HepG2 (cell line): ENCODE data around the gene ME3. TPM values are rescaled to one million over a fixed set of nuclear protein-coding genes. Genes with fewer than 3 reads are reported as not detected.

ENCODE experiments used
- AKAP8 ChIP-seq: sonication (generic); formaldehyde crosslinking; IDR thresholded peaks from 2 replicates; pipeline ENCODE4 v1.5.1; 2020; ENCODE audit warnings: mild to moderate bottlenecking, missing genetic modification reagents
- CSRNP2 ChIP-seq: sonication (generic); formaldehyde crosslinking; conservative IDR thresholded peaks from 2 replicates; pipeline ENCODE4 v1.8.0; 2022; ENCODE audit warnings: low read depth, missing genetic modification reagents
- DNMT3B ChIP-seq: conservative IDR thresholded peaks from 2 replicates; pipeline ENCODE4 v1.6.1; 2016; ENCODE audit warnings: missing biosample characterization, control low read depth
- MIER2 ChIP-seq: IDR thresholded peaks from 2 replicates; pipeline ENCODE4 v1.6.1; 2016; ENCODE audit warnings: missing biosample characterization, missing genetic modification reagents
- STAT5B ChIP-seq: sonication (generic); formaldehyde crosslinking; IDR thresholded peaks from 2 replicates; pipeline ENCODE4 v1.4.0; 2020; ENCODE audit warnings: missing genetic modification reagents
- ZNF614 ChIP-seq: IDR thresholded peaks from 2 replicates; pipeline ENCODE4 v1.6.1; 2018; ENCODE audit warnings: missing biosample characterization, missing genetic modification reagents, inconsistent platforms, borderline replicate concordance
- ZNF703 ChIP-seq: sonication (generic); formaldehyde crosslinking; IDR thresholded peaks from 2 replicates; pipeline ENCODE4 v1.5.1; 2020; ENCODE audit warnings: missing genetic modification reagents, mild to moderate bottlenecking, moderate library complexity, borderline replicate concordance
- polyA plus RNA-seq, 8 experiments: library from polyadenylated mRNA; depleted of rRNA in 3 of 8; stranded (reverse) in 7 of 8; unstranded in 1 of 8; fragments of >200 nt; fragmentation: Illumina TruSeq in 4 of 8; extraction: Trizol in 4 of 8; gene quantifications; 2 replicates each; pipeline versions ENCODE4 v1.2.1 to v1.2.3, GENCODE V29; 2011 to 2016; ENCODE audit warnings: low read depth in 4 of 8, missing spikeins in 1 of 8, mixed read lengths in 1 of 8; ENCODE audit not compliant: insufficient read depth in 1 of 8
- total RNA-seq, 5 experiments: library from RNA; depleted of rRNA; stranded (reverse); fragments of >200 nt; fragmentation: Illumina TruSeq; extraction: Trizol; gene quantifications; 2 replicates each; pipeline ENCODE4 v1.2.3, GENCODE V29; 2016; ENCODE audit warnings: low read depth in 1 of 5
- TF ChIP-seq, protein P1 (sequence below): sonication (generic); formaldehyde crosslinking; IDR thresholded peaks from 2 replicates; pipeline ENCODE4 v1.5.0; 2020; ENCODE audit warnings: mild to moderate bottlenecking, missing genetic modification reagents
- TF ChIP-seq, protein P2 (sequence below): IDR thresholded peaks from 2 replicates; pipeline ENCODE4 v1.6.1; 2016; ENCODE audit warnings: missing genetic modification reagents, missing compliant biosample characterization

Gene ME3
- total and polyA plus RNA-seq, 2 of the 13 experiments (the other 11 are each of a cell fraction or from before 2014, with no cell fraction given), result not detected

DNA sequence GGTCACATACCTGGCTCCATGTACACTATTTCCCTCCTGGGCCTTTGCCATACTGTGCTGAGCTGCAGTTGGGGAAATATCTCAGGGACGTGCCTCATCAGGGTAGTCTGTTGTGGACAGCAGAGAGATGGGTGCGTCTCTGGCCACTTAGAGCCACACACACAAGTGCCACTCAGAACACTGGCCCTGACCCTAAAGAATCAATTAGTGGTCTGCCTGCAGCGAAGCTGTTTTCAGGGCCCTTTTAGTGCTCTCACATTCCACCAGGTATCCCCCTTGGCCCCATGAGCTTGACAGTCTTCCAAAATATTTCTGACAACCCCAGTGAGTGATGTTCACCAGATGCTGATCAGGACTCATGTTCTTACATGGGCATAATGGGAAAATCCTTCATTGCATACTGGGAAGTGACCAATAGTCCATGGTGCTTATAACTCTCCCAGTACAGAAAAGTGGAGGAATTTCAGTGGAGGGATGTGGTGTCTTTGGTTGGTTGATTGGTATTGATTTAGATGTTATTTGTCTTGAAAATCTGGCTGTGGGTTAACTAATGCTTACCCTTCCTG is 66.1 kb downstream of the ME3 start (continued):
- TF ChIP-seq CSRNP2 (CRISPR knock-in tag) (no peak), ZNF703 (CRISPR knock-in tag) (no peak), ZNF614 (no peak), MIER2 (CRISPR knock-in tag) (no peak), AKAP8 (CRISPR knock-in tag) (no peak), DNMT3B (no peak), STAT5B (CRISPR knock-in tag) (no peak)
- TF ChIP-seq, protein P1, sequence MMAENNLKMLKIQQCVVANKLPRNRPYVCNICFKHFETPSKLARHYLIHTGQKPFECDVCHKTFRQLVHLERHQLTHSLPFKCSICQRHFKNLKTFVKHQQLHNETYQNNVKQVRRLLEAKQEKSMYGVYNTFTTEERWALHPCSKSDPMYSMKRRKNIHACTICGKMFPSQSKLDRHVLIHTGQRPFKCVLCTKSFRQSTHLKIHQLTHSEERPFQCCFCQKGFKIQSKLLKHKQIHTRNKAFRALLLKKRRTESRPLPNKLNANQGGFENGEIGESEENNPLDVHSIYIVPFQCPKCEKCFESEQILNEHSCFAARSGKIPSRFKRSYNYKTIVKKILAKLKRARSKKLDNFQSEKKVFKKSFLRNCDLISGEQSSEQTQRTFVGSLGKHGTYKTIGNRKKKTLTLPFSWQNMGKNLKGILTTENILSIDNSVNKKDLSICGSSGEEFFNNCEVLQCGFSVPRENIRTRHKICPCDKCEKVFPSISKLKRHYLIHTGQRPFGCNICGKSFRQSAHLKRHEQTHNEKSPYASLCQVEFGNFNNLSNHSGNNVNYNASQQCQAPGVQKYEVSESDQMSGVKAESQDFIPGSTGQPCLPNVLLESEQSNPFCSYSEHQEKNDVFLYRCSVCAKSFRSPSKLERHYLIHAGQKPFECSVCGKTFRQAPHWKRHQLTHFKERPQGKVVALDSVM (CRISPR knock-in tag), result no peak
- TF ChIP-seq, protein P2, sequence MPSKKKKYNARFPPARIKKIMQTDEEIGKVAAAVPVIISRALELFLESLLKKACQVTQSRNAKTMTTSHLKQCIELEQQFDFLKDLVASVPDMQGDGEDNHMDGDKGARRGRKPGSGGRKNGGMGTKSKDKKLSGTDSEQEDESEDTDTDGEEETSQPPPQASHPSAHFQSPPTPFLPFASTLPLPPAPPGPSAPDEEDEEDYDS (CRISPR knock-in tag), result no peak
